Measurements from ENCODE around the gene M1AP.

DNA sequence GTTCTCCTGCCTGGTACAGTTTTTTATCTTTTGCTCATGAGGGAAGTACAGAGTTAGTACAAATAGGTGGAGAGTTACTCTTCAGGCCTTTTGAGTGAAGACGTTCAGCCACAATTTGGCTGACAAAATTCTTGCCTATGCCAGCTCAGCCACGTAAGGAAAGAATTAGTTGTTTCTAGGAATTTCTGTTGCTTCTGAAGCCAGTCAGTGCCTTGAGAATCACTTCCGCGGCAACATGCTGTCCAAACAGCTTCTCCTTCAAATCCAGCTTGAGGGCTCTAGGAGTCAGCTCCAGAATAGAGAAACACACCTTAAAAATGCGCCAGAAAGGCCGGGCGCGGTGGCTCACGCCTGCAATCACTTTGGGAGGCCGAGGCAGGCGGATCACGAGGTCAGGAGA, 27.5 kb downstream of the M1AP start:
- TF ChIP-seq, protein P1, sequence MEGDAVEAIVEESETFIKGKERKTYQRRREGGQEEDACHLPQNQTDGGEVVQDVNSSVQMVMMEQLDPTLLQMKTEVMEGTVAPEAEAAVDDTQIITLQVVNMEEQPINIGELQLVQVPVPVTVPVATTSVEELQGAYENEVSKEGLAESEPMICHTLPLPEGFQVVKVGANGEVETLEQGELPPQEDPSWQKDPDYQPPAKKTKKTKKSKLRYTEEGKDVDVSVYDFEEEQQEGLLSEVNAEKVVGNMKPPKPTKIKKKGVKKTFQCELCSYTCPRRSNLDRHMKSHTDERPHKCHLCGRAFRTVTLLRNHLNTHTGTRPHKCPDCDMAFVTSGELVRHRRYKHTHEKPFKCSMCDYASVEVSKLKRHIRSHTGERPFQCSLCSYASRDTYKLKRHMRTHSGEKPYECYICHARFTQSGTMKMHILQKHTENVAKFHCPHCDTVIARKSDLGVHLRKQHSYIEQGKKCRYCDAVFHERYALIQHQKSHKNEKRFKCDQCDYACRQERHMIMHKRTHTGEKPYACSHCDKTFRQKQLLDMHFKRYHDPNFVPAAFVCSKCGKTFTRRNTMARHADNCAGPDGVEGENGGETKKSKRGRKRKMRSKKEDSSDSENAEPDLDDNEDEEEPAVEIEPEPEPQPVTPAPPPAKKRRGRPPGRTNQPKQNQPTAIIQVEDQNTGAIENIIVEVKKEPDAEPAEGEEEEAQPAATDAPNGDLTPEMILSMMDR (IDR thresholded peaks at IDR 0.05) = no peak
- no peak for TF ChIP-seq POLR2AphosphoS5 (IDR thresholded peaks at IDR 0.05; ENCODE audit: insufficient read depth in 1 of 2, low read depth in 1 of 2)
- TF ChIP-seq POLR2A (IDR thresholded peaks at IDR 0.05) = no peak
